Fibroblast of lung (primary cell): Measurements from ENCODE around the gene PNRC1. TPM values are rescaled to one million over a fixed set of nuclear protein-coding genes. Genes with fewer than 3 reads are reported as not detected.

ENCODE experiments used
- DNase-seq, 2 donors: peaks; one replicate each; pipeline versions ENCODE4 v3.0.0 to v3.0.0-alpha.2; 2010; ENCODE audit warnings: low read depth in 2 of 2
- H2AFZ ChIP-seq: 2 replicates; pipeline ENCODE4 v1.5.1; 2012; ENCODE audit warnings: low read length, control low read depth, inconsistent platforms
- H3K27ac ChIP-seq: 2 replicates; pipeline ENCODE4 v1.5.1; 2011; ENCODE audit warnings: low read length, control low read depth; ENCODE audit not compliant: insufficient read depth
- H3K27me3 ChIP-seq: 2 replicates; pipeline ENCODE4 v1.5.1; 2011; ENCODE audit warnings: mild to moderate bottlenecking, low read length; ENCODE audit not compliant: control insufficient read depth, insufficient read depth
- H3K36me3 ChIP-seq: 2 replicates; pipeline ENCODE4 v1.5.1; 2011; ENCODE audit warnings: low read length; ENCODE audit not compliant: control insufficient read depth, insufficient read depth
- H3K4me1 ChIP-seq: 2 replicates; pipeline ENCODE4 v1.5.1; 2011; ENCODE audit warnings: low read length; ENCODE audit not compliant: control insufficient read depth, insufficient read depth; ENCODE audit errors: extremely low read depth
- H3K4me2 ChIP-seq: 2 replicates; pipeline ENCODE4 v1.5.1; 2011; ENCODE audit warnings: low read length, control low read depth; ENCODE audit not compliant: insufficient read depth; ENCODE audit errors: extremely low read depth
- H3K4me3 ChIP-seq, 4 experiments: fragments of 200-600 bp in 1 of 4; sonication (generic) in 1 of 4; replicated peaks in 1 of 4; 2 replicates each; pipeline ENCODE4 v1.5.1; 2011 to 2016; ENCODE audit warnings: low read length in 4 of 4, low read depth in 3 of 4, mild to moderate bottlenecking in 3 of 4, control low read depth in 2 of 4, inconsistent platforms in 1 of 4, mixed read lengths in 1 of 4; ENCODE audit not compliant: insufficient read depth in 1 of 4; ENCODE audit errors: control extremely low read depth in 1 of 4
- H3K79me2 ChIP-seq: 2 replicates; pipeline ENCODE4 v1.5.1; 2012; ENCODE audit warnings: mild to moderate bottlenecking, low read length, inconsistent platforms; ENCODE audit not compliant: control insufficient read depth, insufficient read depth
- H3K9ac ChIP-seq: 2 replicates; pipeline ENCODE4 v1.5.1; 2011; ENCODE audit warnings: mild to moderate bottlenecking, low read length, control low read depth; ENCODE audit not compliant: insufficient read depth
- H3K9me3 ChIP-seq: 2 replicates; pipeline ENCODE4 v1.5.1; 2012; ENCODE audit warnings: low read depth, low read length; ENCODE audit not compliant: control insufficient read depth, insufficient read depth
- H4K20me1 ChIP-seq: 2 replicates; pipeline ENCODE4 v1.5.1; 2011; ENCODE audit warnings: low read length; ENCODE audit not compliant: control insufficient read depth, insufficient read depth; ENCODE audit errors: extremely low read depth
- EZH2 ChIP-seq: IDR thresholded peaks from 2 replicates; pipeline ENCODE4 v1.5.1; 2012; ENCODE audit warnings: low read length, control low read depth, mild to moderate bottlenecking; ENCODE audit errors: missing control alignments
- polyA plus RNA-seq, 2 donors: library from polyadenylated mRNA; depleted of rRNA in 1 of 2; stranded (reverse) in 1 of 2; unstranded in 1 of 2; fragments of >200 nt; gene quantifications; 2 replicates each; pipeline ENCODE4 v1.2.1, GENCODE V29; 2011 to 2012; ENCODE audit warnings: missing spikeins in 1 of 2
- total RNA-seq: library from RNA; depleted of rRNA; stranded (reverse); fragments of >200 nt; gene quantifications from 2 replicates; pipeline ENCODE4 v1.2.1, GENCODE V29; 2014
- TF ChIP-seq, protein P1 (sequence below), 2 donors: IDR thresholded peaks in 1 of 2; conservative IDR thresholded peaks in 1 of 2; 1 replicate in 1 of 2; 2 replicates in 1 of 2; pipeline ENCODE4 v1.5.1; 2011 to 2012; ENCODE audit warnings: low read length in 2 of 2, control low read depth in 1 of 2, inconsistent platforms in 1 of 2, low read depth in 1 of 2, mild to moderate bottlenecking in 1 of 2

The PNRC1 gene
- total and polyA plus RNA-seq, 2 donors (not counting 1 experiment from before 2014, with no cell fraction given): 14.9 to 65.1 TPM

DNA sequence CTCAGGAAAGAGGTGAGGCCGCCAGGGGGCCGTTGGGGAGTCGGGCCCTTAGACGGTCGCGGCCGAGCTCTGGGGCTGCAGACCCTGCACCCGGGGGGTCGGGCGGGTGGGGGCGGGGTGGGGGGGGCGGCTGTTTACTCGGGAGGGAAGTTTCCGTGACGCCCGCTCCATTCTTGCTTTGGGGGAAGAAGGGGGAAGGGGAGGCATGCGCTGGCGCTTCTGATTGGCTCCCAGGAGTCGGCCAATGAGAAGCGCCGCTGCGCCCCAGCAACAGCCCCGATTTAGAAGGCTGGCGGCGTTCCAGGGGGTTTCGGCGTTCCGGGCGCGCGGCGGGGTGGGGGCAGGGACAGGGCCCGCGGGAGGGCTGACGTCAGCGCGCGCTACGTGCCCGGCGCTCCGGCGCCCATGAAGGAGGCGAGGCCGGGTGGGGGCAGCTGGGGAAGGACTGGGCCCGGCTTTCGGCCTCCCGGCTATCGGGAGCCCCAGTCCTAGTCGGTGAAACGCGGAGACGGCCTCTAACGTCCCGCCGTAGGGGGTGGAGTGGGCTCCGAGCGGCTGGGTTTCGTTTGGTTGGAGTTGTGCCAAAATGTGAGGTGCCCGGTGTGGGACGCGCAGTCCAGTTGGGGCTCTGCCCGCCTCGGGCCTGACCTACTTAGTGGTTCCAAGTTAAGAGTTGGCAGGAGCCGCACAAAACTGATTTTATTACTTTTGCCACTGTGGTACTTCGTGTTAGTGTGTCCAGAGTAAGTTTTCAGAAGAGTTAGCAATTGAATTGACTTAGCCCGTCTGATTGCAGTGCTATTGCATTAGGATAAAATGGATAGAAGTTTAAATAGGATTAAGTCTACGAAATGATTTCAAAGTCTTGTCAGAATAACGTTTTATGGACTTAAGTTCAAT lies 1.1 kb downstream of the PNRC1 start:
- H3K4me1 ChIP-seq: no peaks in the 10 kb centered on the region
- H3K36me3 ChIP-seq: no peaks in the 10 kb centered on the region
- H3K9me3 ChIP-seq: no peaks in the 10 kb centered on the region
- peaks cover 29% of the 10 kb centered on the region for H3K79me2 ChIP-seq
- H2AFZ ChIP-seq: no peak overlapping the region
- DNase-seq: peak; percentile 95 to 98
- H3K27ac ChIP-seq: peak overlapping the region; percentile 97
- H3K27me3 ChIP-seq: no peaks in the 10 kb centered on the region
- H3K4me2 ChIP-seq: peak overlapping the region; percentile 98
- no peaks in the 10 kb centered on the region for H4K20me1 ChIP-seq
- peak overlapping the region; percentile 86 to 100 (median 96) for H3K4me3 ChIP-seq
- TF ChIP-seq EZH2: no peak
- TF ChIP-seq, protein P1, sequence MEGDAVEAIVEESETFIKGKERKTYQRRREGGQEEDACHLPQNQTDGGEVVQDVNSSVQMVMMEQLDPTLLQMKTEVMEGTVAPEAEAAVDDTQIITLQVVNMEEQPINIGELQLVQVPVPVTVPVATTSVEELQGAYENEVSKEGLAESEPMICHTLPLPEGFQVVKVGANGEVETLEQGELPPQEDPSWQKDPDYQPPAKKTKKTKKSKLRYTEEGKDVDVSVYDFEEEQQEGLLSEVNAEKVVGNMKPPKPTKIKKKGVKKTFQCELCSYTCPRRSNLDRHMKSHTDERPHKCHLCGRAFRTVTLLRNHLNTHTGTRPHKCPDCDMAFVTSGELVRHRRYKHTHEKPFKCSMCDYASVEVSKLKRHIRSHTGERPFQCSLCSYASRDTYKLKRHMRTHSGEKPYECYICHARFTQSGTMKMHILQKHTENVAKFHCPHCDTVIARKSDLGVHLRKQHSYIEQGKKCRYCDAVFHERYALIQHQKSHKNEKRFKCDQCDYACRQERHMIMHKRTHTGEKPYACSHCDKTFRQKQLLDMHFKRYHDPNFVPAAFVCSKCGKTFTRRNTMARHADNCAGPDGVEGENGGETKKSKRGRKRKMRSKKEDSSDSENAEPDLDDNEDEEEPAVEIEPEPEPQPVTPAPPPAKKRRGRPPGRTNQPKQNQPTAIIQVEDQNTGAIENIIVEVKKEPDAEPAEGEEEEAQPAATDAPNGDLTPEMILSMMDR (conservative IDR thresholded peaks at IDR 0.05 in 1 of 2, IDR thresholded peaks at IDR 0.05 in 1 of 2; ENCODE audit: low read depth in 1 of 2, low read length in 2 of 2): no peak
- H3K9ac ChIP-seq: peak overlapping the region; percentile 98

DNA sequence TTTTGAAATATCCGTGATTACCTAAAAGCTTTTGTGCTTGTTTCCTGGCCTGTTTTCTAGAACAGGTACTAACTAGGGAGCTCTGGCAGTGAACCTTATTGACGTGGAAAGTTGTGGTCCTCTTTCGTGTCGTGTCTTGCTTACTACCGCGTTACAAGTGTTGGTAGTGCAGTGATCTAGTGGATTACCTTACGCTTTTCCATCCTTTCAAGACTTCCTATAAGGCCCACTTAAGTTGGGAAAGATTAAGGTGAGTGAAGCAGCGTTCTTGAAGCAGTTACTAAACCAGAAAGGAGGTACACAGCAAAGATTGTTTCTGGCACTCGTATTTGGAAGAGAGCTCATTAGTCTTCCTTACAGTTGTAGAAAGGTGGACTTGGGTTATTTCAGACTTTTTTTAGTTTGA lies 1.9 kb downstream of the PNRC1 start:
- TF ChIP-seq, protein P1 (conservative IDR thresholded peaks at IDR 0.05 in 1 of 2, IDR thresholded peaks at IDR 0.05 in 1 of 2; ENCODE audit: low read depth in 1 of 2, low read length in 2 of 2): no peak
- no peak for TF ChIP-seq EZH2
- Histone ChIP-seq H3K79me2 (peaks cover 29% of the 10 kb centered on the region), H3K4me2 (peak overlapping the region; percentile 98), H2AFZ (no peak overlapping the region), H3K9me3 (no peaks in the 10 kb centered on the region), H3K4me3 (peak overlapping the region; percentile 82 to 100 (median 94)), H3K9ac (peak overlapping the region; percentile 87), H3K4me1 (no peaks in the 10 kb centered on the region), H3K36me3 (no peaks in the 10 kb centered on the region), H3K27ac (peak overlapping the region; percentile 96), H4K20me1 (no peaks in the 10 kb centered on the region), H3K27me3 (no peaks in the 10 kb centered on the region)
- peak; percentile 45 to 47 for DNase-seq

DNA sequence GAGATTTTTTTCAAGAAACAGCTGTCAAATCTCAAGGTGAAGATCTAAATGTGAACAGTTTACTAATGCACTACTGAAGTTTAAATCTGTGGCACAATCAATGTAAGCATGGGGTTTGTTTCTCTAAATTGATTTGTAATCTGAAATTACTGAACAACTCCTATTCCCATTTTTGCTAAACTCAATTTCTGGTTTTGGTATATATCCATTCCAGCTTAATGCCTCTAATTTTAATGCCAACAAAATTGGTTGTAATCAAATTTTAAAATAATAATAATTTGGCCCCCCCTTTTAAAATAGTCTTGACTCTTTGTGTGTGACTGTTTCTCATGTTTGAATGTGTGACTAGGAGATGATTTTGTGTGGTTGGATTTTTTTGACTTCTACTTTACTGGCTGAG lies 4.0 kb downstream of the PNRC1 start:
- H3K9me3 ChIP-seq: no peaks in the 10 kb centered on the region
- DNase-seq: no peak
- H3K27me3 ChIP-seq: no peaks in the 10 kb centered on the region
- H3K36me3 ChIP-seq: no peaks in the 10 kb centered on the region
- peak overlapping the region in 2 of 4 experiments; percentile 98 to 100 for H3K4me3 ChIP-seq
- TF ChIP-seq EZH2: no peak
- TF ChIP-seq, protein P1 (conservative IDR thresholded peaks at IDR 0.05 in 1 of 2, IDR thresholded peaks at IDR 0.05 in 1 of 2; ENCODE audit: low read depth in 1 of 2, low read length in 2 of 2): no peak
- no peak overlapping the region for H3K9ac ChIP-seq
- H3K4me1 ChIP-seq: no peaks in the 10 kb centered on the region
- no peak overlapping the region for H3K4me2 ChIP-seq
- no peaks in the 10 kb centered on the region for H4K20me1 ChIP-seq
- no peak overlapping the region for H2AFZ ChIP-seq
- peaks cover 29% of the 10 kb centered on the region for H3K79me2 ChIP-seq
- H3K27ac ChIP-seq: no peak overlapping the region
